IPS-11a (cell line): Measurements from ENCODE around the gene BMF.
A peak's percentile ranks its signal among the peaks of the same experiment; 100 is the strongest.

ENCODE experiments used
- H3K4me3 ChIP-seq: one replicate; pipeline ENCODE4 v1.5.1; 2013; ENCODE audit warnings: low read depth, low read length, control low read depth

BMF gene

GRCh38 chr15:40104296-40104864 is 4.3 kb downstream of the BMF start:
- H3K4me3 ChIP-seq, result no peak overlapping the region

GRCh38 chr15:40103864-40104271 is 4.8 kb downstream of the BMF start:
- no peak overlapping the region for H3K4me3 ChIP-seq

- H3K4me3 ChIP-seq, result peak overlapping the region; percentile 5
Measured at GRCh38 chr15:40102897-40103858, 5.5 kb downstream of the BMF start.

GRCh38 chr15:40100947-40101905 is 7.5 kb downstream of the BMF start:
- H3K4me3 ChIP-seq, result no peak overlapping the region

- H3K4me3 ChIP-seq, result no peak overlapping the region
Measured at GRCh38 chr15:40100123-40100946, 8.3 kb downstream of the BMF start.

GRCh38 chr15:40098489-40099261 is 10.0 kb downstream of the BMF start:
- no peak overlapping the region for H3K4me3 ChIP-seq

DNA sequence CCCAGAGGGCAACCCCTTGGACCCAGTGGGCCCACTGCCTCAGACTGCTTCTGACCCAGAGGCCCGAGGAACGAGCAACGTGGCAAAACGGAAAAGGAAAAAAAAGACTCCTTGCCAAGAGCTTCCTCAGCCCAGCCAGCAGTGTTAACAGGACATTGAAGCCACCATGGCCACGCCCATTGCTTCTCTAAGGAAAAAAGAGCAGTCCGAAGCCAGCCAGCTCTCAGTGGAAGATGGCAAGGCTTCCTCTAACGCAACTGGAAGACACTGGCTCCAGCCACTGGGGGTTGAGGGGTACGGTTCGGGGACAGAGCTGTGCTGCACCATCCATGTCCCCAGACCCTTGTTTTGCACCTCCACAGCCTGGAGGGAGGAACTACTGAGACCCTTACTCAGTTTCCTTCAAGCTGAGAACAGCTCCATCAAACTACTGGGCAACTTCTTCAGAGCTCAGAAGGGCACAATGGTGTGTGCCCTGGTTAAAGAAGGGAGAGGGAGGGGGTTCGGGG is 10.7 kb downstream of the BMF start:
- H3K4me3 ChIP-seq, result no peak overlapping the region

DNA sequence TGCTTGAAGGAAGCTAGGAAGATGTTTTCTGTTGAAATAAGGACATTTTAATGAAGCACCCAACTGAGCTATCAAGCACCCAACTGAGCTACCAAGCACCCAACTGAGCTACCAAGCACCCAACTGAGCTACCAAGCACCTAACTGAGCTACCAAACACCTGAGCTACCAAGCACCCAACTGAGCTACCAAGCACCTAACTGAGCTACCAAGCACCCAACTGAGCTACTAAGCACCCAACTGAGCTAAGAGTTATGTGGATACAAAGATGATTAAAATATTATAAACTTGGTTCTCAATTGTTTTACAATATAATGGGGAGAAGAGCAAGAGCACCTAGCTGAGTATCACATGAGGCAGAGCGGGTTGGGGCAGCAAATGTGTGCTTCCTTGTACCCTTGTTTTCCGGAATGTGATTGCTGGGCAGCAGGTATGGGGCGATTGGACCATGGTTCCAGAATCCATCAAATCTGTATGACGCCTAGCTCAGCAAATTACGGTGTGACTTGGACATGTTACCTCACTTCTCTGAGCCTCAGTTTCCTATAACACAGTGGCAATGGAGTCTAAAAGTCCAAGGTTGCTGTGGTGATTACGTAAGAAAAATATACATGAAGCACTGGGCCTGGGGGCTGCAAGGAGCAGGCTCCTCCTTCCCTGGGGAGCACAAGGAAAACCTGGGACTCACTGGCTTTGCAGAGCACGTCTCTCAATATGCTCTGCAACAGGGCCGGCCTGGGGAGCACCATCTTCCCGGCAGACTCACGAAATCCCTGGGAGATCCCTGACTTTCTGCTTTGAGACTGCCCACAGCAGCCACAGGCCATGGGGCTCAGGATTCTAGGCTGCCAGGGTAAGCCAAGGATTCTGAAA is 11.3 kb downstream of the BMF start:
- H3K4me3 ChIP-seq, result no peak overlapping the region

DNA sequence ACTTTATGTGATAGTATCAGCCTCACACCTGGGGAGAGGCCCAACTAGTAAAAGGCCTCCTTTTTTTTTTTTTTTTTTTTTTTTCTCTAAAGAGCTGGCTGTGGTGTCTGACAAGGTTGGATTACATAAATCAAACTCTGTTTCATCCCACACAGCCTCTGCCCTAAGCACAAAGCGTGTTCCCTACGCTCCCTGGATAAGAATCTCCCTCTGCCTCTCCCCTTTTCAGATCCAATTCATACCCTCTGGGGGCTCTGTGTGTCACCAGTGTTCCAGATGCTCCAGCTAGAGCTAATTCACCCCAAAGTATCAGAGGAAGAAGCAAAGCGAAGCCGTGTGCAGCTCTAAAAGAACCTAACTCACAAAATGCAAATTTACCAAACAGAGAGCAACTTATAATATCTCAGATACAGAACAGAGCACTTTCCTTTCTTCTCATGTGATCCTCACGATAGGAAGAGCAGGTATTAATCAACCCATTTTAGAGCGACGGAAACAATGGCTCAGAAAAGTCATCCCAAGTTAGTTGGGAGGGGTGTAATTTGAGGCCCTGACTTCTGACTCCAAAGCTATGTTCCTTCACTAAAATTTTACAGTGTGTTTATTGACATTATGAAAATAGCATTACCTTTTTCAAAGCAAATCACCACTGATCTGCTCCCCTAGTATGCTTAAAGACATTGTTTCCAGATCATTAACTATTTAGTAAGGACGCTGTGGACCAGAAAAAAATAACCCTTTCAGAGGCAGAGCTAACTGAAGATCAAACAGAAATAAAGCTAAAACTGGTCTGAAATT is 12.4 kb downstream of the BMF start:
- H3K4me3 ChIP-seq, result no peak overlapping the region

DNA sequence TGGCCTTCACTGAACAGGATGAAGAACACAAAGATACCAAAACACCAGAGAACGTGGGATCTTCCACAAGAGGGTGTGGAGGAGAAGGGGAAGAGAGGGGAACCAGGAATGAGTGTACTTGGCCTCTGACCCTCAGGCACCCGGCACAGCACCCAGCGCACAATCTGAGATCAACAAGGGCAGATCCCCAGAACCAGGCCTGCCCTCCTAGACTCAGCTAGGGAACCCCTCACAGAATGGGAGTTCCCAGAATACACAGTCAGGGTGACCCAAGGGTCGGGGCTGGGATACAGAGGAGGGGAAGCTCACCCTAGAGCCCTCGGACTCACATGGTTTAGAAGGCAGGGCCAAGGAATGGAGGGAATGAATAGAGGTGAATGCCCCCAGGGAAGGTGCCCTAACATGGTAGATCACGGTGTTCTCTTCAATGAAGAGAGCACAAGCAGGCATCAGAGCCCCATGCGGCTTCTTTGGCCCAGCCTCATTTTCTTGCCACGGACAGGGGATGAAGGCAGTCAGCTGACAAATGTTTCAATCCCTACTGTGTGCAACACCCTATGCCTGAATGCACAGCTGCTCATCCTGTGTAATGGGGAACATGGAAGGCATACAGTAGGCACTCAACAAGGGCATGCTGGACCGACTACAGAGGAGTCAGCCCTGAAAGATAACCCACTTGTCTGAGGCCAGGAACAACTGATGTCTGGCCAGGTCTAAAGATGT is 13.1 kb downstream of the BMF start:
- H3K4me3 ChIP-seq, result no peak overlapping the region

- H3K4me3 ChIP-seq, result no peak overlapping the region
Measured at GRCh38 chr15:40094156-40094555, 14.5 kb downstream of the BMF start.

DNA sequence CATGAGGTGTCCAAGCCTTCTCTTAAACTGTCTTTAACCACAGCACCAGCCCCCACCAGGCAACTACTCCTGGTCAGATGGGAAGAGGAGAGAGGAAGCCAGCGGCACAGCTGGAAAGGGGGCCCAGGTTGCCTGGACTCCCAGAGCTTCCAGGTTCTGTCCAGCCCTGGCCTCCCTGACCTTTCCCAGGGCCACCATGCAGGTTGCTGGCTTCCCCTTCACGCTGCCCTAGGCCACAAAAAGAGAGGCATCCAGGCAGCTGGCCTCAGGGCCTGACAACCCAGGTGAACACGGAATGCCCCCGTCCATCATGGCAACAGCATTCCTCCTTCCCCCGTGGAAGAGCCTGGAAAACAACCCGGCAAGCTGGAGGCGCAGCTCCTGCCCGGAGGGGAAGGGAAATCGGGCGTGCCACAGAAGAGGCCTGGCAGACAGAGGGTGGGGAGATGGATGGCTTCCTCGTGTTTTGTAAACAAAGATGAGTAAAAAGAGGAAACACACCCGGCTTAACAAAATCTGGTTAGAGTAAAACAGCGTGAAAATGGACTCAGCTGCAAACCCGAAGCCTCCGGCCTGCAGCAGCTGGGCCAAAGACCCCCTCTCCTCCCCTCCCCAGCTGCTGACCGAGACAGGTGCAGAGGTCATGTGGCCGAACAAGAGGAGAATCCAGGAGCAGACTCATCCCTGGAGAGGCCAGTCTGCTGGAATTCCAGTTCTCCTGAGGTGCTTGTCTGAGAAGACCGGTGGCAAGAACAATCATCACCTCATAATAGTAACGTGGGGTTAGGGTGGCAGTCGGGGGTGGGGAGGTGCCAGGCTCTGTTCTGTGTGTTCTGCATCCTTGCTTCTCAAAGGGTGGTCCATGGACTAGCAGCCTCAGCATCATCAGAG is 15.5 kb downstream of the BMF start:
- no peak overlapping the region for H3K4me3 ChIP-seq

DNA sequence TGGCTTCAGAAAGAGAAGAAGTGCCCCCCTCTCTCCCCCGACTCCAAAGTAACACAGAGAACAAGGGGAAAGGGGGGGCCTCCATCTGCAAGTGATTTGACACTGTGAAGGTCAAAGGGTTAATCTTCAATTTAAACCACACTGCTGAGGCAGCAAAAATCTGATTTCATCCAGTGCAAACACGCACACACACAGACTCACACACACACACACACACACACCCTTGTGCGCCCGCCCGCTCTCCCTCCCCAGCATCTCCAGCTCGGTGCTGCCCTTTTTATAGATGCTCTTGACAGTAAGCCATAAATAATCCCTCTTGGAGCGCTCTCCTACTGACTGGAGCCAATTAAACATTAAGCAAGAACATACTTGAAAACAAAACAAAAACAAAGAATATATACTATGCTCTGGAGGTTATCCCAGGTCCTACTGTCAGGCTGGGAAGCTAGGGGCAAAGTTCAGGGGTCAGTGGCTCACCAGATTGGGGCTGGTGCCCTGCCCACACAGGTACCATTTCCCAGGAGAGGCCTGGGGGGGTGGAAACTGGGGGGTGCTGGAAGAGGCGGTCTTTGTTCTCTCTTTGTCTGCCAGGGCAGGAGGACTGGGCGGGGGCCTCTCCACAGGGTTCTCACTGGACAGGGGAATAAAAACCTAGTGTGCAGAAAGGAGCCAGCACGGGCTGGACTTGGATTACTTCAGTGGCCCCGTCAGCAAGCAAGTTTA is 16.3 kb downstream of the BMF start:
- H3K4me3 ChIP-seq, result no peak overlapping the region

DNA sequence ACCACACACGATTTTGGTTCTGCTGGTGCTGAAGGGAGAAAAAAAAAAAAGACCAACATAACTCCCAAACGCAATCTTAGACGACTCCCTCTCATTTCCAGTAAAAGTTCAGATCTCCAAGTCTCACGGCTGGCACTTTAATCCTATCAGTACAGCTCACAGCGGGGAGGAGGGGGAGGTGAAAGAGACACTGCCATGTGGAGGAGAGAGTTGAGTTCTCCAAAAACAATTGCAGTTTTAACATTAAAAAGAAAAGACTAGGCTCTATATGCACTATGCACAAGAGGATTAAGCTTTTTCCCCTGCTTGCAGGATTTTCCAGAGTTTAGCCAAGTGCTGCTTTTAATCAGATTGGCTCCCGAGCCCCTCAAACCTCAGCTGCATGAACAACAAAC is 16.8 kb downstream of the BMF start:
- H3K4me3 ChIP-seq, result no peak overlapping the region

- H3K4me3 ChIP-seq, result no peak overlapping the region
Measured at GRCh38 chr15:40090774-40091455, 17.8 kb downstream of the BMF start.
